Lower leg skin (tissue), 3 donors: ENCODE measurements around the gene HOXA5.

Experiments
- POLR2A ChIP-seq, 2 donors: fragments of 450-650 bp; IDR thresholded peaks; one replicate each; pipeline ENCODE4 v1.6.1; 2016 to 2017; ENCODE audit warnings: antibody characterized with exemption in 2 of 2, mild to moderate bottlenecking in 1 of 2, moderate library complexity in 1 of 2
- TF ChIP-seq, protein P1 (sequence below), 3 donors: fragments of 450-650 bp; IDR thresholded peaks; one replicate each; pipeline ENCODE4 v1.5.1; 2016; ENCODE audit warnings: antibody characterized with exemption in 3 of 3, mild to moderate bottlenecking in 3 of 3, moderate library complexity in 2 of 3

DNA sequence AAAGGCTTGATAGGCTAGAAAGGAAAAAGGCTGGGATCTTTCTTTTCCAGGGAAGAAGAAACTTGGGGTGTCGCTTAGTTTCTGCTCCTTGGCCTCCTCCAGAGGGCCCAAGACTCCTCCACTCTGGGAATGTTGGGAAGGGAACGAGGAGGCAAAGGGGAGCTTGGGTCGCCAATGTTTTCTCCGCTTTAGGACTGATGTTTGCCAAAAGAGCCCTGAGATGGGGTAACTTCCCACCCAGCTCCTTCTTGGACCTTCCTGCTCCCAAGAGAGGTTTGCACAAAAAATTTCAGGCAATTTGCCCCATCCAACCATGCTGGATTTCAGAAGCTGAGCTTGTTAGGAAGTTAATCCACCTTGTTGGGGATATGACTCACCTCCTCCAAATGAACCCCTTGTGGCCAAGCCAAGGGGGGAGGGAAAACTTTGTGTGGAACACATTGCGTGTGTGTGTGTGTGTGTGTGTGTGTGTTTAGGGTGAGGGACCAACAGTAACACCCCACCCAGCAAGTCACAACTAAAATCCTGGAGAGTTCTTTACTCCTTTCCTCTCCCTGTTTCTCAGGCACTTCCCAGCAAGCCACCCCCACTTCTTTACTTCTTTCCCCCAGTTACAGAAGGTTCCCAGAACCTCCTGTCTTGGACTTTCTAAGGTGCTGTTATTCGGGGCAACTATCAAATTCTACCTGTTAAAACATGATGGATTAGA lies 32.3 kb downstream of the HOXA5 start:
- TF ChIP-seq, protein P1, sequence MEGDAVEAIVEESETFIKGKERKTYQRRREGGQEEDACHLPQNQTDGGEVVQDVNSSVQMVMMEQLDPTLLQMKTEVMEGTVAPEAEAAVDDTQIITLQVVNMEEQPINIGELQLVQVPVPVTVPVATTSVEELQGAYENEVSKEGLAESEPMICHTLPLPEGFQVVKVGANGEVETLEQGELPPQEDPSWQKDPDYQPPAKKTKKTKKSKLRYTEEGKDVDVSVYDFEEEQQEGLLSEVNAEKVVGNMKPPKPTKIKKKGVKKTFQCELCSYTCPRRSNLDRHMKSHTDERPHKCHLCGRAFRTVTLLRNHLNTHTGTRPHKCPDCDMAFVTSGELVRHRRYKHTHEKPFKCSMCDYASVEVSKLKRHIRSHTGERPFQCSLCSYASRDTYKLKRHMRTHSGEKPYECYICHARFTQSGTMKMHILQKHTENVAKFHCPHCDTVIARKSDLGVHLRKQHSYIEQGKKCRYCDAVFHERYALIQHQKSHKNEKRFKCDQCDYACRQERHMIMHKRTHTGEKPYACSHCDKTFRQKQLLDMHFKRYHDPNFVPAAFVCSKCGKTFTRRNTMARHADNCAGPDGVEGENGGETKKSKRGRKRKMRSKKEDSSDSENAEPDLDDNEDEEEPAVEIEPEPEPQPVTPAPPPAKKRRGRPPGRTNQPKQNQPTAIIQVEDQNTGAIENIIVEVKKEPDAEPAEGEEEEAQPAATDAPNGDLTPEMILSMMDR (IDR thresholded peaks at IDR 0.05): no peak
- no peak for TF ChIP-seq POLR2A (IDR thresholded peaks at IDR 0.05)
